ENCODE measurements around the gene COX4I1.

The COX4I1 gene

GRCh38 chr16:85768199-85768598 lies 31.3 kb upstream of the COX4I1 start:
- DNase-seq (ENCODE audit: low spot score), result no peak

DNA sequence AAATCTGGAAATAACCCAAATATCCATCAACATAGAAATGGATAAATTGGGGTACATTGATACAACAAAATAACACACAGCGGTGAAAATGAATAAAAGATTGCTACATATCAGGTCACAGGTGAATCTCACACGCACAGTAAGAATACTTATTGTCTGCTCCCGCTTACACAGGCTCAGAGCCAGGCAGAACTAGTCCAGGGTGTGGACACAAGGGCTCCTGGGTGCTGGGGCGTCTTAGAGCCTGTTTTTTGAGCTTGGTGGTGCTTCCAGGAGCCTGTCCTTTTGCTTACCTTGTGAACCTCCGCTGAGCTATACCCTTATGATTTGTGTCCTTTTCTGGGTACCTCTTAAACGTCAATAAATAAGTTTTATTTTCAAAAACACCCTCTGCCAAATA lies 28.8 kb upstream of the COX4I1 start:
- no peak for DNase-seq (ENCODE audit: low spot score)

- DNase-seq (ENCODE audit: low spot score), result no peak
These were observed 26.5 kb upstream of the COX4I1 start for GRCh38 chr16:85773044-85773443.

- no peak for DNase-seq (ENCODE audit: low spot score)
These were observed 25.4 kb upstream of the COX4I1 start for GRCh38 chr16:85774136-85774535.

- no peak for DNase-seq (ENCODE audit: low spot score)
These were observed 24.7 kb upstream of the COX4I1 start for GRCh38 chr16:85774811-85775210.

DNA sequence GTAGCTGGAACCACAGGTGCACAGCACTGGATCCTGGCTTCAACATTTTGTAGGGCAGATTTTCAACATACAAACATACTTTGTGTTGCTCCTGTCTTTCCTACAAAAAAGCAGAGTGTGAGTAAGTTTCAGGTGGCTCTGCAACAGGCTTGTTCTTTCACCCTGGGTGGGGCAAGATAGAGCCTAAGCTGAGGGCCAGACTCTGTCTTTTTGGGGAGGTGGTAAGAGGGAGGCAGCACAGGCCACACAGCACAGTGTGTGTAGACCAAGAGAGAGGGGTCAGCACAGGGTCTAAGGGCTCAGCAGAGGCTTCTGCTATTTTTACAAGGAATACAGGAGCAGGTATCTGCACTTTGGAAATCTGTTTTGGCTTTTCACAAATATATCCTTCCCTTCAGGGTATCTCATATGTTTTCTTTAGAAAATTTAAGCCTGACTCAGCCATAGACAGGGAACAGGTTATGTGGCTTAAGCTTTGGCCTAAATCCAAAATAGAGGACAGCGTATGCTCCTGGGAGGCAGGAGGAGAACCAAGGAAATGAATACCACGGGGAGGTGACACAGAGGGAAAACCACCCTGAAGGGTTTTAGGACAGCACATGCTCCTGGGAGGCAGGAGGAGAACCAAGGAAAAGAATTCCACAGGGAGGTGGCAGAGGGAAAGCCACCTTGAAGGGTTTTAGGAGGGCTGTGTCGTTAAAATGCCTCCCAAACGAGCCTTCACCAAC lies 21.7 kb upstream of the COX4I1 start:
- DNase-seq (ENCODE audit: low spot score), result no peak

DNA sequence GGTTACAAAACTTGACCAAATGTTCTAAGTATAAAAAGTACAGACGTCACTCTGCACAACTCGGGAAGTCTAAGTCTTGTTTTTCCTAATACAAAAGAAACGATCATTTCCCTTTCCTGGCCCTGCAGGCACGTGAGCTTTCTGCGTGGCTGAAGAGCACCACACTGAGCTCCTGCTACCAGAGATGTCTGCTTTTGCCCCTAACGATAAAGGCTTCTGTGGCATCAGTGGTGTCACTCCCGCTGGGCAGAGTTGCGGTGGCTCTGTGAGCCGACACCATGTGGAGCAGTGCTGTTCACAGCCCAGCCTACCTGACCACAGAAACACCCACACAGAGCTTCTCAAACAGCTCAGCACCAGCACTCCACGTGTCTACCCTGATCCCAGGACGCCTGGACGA lies 20.6 kb upstream of the COX4I1 start:
- DNase-seq (ENCODE audit: low spot score), result no peak

DNA sequence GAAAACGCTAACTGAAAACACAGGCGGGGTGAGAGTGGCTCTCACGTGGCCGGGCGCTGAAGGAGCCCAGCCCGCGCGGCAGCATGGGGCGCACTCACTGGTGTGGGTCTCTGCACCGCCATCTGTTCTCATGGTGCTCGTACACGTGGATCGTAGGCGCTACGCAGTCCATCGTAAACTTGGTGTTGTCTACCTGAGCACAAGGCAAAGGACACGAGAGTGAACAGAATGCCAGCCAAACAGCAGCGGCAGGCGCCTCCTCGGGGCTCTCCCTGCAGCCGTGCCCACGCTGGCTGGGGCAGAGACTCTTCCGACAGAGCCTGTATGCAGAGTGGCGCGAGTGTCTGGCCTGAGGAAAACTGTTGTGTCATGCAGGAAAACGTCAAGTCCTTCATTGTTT lies 19.2 kb upstream of the COX4I1 start:
- DNase-seq (ENCODE audit: low spot score), result no peak

DNA sequence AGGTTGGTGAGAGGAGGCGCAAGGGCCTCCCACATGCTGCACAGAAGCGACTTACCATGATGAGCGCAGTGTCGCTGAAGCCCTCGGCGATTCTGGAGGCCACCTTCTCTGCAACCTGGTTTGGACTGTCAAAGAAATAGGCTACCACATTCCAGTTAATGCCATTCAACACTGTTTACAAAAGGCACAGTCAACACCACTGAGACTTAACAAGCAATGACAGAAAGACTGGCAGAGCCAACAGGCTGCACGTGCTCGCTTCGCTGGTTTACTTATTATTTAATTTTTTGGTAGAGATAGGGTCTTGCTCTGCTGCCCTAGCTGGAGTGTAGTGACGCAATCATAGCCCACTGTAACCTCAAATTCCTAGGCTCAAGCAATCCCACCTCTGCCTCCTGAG lies 18.3 kb upstream of the COX4I1 start:
- DNase-seq (ENCODE audit: low spot score), result no peak

GRCh38 chr16:85781695-85782370 lies 17.7 kb upstream of the COX4I1 start:
- peak; percentile 58 for DNase-seq (ENCODE audit: low spot score)

- peak; percentile 17 for DNase-seq (ENCODE audit: low spot score)
These were observed 17.0 kb upstream of the COX4I1 start for GRCh38 chr16:85782451-85782850.

- DNase-seq (ENCODE audit: low spot score), result no peak
These were observed 16.1 kb upstream of the COX4I1 start for GRCh38 chr16:85783441-85783840.

- no peak for DNase-seq (ENCODE audit: low spot score)
These were observed 14.7 kb upstream of the COX4I1 start for GRCh38 chr16:85784813-85785212.

GRCh38 chr16:85785927-85786326 lies 13.6 kb upstream of the COX4I1 start:
- DNase-seq (ENCODE audit: low spot score), result no peak

DNA sequence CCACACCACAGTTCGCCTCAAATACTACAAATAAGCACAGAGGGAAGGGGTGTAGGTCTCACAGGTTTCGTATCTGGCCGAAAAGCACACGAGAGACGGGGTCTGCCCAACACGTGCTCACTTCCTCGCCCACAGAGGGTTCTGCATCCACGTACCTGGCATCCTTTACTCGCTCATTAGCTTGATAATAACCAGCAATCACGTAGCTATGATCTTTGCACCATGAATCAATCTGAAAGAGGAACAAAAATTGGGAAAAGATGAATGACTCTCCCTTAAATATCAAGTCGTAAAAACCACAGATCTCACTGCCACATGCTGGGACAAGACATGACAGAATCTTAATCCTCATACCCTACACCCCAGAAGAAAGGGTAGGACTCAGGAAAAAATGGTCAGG lies 10.7 kb upstream of the COX4I1 start:
- no peak for DNase-seq (ENCODE audit: low spot score)

DNA sequence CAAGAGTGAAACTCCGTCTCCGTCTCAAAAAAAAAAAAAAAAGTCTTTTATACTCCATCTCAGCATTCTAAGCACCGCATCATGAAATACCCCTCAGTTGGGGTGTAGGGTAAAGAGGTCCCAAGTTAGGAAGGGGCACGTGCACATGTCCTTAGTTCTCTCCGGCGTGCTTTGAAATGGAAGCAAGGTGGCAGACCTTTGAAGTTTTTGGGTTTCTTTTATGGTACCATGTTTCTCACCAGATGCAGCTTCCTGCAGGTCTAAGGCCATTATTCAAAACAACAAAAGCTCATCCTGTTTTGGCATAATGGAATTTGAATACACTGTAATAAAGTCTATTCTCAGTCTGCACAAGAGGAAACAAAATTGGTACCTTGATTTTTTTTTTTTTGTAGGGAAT lies 9.7 kb upstream of the COX4I1 start:
- DNase-seq (ENCODE audit: low spot score), result no peak

DNA sequence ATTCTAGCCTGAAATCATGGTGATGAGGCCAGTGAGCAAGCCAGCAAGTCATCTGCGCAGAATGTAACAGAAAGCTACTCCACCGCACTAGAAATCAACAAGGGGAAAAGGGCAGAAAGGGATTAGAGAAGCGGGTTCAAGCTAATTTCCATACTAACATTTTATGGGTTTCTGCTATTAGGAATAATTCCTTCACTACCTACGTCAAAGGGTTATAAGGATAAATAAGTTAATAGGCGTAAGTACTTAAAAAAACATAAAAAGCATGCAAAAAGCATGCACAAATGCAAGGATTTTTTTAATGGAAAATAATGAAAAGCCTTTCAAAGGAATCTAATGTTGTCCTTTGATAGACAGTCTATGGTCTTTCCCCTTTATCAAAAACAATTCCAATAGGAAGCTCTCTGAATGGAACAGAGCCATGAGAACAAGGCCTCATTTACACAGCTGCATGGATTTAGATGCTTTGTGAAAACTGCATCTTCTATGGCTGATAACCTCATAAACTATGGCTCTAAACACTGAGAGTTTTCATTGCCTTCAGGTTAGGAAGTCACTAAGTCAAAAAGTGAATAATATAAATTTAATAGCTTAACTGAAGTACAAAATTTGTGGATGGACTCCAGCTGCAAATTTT lies 5.7 kb upstream of the COX4I1 start:
- no peak for DNase-seq (ENCODE audit: low spot score)

- no peak for DNase-seq (ENCODE audit: low spot score)
These were observed 4.8 kb upstream of the COX4I1 start for GRCh38 chr16:85794696-85795095.

GRCh38 chr16:85796152-85796551 lies 3.3 kb upstream of the COX4I1 start:
- no peak for DNase-seq (ENCODE audit: low spot score)

DNA sequence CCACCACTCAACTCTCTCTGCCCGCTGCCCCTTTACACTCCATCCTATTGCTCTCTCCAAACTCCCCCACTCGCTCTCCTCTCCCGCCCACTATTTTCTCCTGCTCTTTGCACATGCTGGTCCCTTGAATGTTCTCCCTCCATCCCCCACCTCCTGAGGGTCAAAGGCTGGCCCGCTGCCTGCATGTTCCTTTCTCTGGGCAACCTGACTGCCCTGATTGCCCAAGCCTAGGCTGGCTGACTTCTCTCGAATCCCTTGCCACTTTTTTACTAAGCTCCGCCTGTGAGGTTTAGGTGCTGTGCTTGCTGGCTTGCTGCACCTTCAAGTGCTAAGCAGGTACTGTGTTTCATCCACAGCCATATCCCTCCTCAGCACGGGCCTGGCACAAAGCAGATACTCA lies 2.9 kb upstream of the COX4I1 start:
- no peak for DNase-seq (ENCODE audit: low spot score)

DNA sequence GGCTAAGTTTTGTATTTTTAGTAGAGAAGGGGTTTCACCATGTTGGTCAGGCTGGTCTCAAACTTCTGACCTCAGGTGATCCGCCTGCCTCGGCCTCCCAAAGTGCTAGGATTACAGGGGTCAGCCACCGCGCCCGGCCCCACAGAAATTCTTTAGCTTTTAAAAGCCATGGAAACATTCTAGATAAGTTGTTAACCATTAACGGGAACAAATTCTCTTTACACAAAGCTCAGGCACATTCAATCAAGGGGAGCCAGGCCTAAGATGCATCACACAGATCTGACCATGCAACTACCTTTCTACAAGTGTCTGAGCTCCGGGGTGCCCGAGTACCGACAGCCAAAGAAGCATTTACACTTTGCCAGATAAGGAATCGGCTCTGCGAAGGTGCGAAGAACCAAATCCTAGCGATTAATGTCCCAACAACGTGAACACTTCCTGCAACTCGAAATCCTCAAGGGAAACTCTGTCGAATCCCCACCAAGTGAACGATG lies 1.2 kb upstream of the COX4I1 start:
- DNase-seq (ENCODE audit: low spot score), result no peak

DNA sequence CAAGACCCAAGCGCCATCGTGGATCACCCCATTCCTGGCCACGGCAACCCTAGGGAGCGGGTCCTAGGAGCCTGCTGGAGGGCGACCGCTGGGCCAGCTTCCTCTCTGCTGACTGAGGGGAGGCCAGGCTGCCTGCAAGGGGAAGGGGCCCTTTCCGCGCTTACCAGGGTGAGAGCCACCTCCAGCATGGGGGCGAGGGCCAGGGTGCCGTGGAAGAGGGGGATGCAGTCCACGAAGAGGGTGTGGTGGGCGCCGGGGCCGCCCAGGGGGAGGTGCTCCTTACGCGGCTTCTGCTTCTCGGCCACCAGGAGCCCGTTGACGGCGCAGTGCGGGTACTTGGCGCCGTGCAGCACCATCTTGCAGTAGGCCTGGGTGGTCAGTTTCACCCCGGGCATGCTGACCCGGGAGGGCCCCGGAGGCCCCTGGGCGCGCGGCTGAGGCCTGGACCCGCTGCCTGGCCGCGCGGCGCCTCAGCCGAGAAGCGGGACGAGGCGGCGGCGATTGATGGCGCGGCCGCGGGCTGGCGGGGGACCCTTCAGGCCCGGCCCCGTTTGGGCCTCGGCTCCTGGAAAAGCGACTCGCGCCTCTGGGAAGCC lies 496 bp upstream of the COX4I1 start:
- no peak for DNase-seq (ENCODE audit: low spot score)

- DNase-seq (ENCODE audit: low spot score), result no peak
These were observed 800 bp downstream of the COX4I1 start for GRCh38 chr16:85800321-85800669.
